Kidney epithelial cell (primary cell): ENCODE results near the gene BMPR1B. TPM values are rescaled to one million over a fixed set of nuclear protein-coding genes. Genes with fewer than 3 reads are reported as not detected.

Experiments
- DNase-seq: peaks from one replicate; pipeline ENCODE4 v3.0.0-alpha.2; 2010; ENCODE audit warnings: low read depth
- H3K27me3 ChIP-seq: 2 replicates; pipeline ENCODE4 v1.6.0; 2011; ENCODE audit warnings: low read length; ENCODE audit not compliant: control insufficient read depth, insufficient read depth
- H3K36me3 ChIP-seq: 2 replicates; pipeline ENCODE4 v1.5.1; 2011; ENCODE audit warnings: low read length; ENCODE audit not compliant: control insufficient read depth, insufficient read depth
- H3K4me3 ChIP-seq: 2 replicates; pipeline ENCODE4 v1.5.1; 2011; ENCODE audit warnings: low read depth, mild to moderate bottlenecking, control low read depth, low read length
- CTCF ChIP-seq: IDR thresholded peaks from 2 replicates; pipeline ENCODE4 v1.5.1; 2011; ENCODE audit warnings: mild to moderate bottlenecking, moderate library complexity, low read length, control low read depth, inconsistent platforms; ENCODE audit not compliant: insufficient read depth, poor library complexity, severe bottlenecking
- total RNA-seq: library from RNA; depleted of rRNA; stranded (reverse); fragments of >200 nt; gene quantifications from 2 replicates; pipeline ENCODE4 v1.2.3, GENCODE V29; 2015

The BMPR1B gene
- total RNA-seq, 1 donor from 2014 or later = 9.2 TPM

GRCh38 chr4:94852616-94853015 lies 94.9 kb downstream of the BMPR1B start:
- no peak for TF ChIP-seq CTCF
- H3K36me3 ChIP-seq = no peaks in the 10 kb centered on the region
- DNase-seq = no peak
- H3K4me3 ChIP-seq = no peak overlapping the region
- H3K27me3 ChIP-seq = no peaks in the 10 kb centered on the region

GRCh38 chr4:94856030-94856429 lies 98.3 kb downstream of the BMPR1B start:
- H3K36me3 ChIP-seq = no peaks in the 10 kb centered on the region
- H3K27me3 ChIP-seq = no peaks in the 10 kb centered on the region
- no peak for TF ChIP-seq CTCF

GRCh38 chr4:94870146-94870545 lies 112.4 kb downstream of the BMPR1B start:
- H3K4me3 ChIP-seq = no peak overlapping the region
- DNase-seq = no peak
- H3K36me3 ChIP-seq = no peaks in the 10 kb centered on the region
- H3K27me3 ChIP-seq = no peaks in the 10 kb centered on the region
- no peak for TF ChIP-seq CTCF

More at GRCh38 chr4:94856030-94856429, 98.3 kb downstream of the BMPR1B start:
- DNase-seq = no peak
- no peak overlapping the region for H3K4me3 ChIP-seq

- DNase-seq = no peak
- Histone ChIP-seq H3K36me3 (no peaks in the 10 kb centered on the region), H3K27me3 (no peaks in the 10 kb centered on the region), H3K4me3 (no peak overlapping the region)
- TF ChIP-seq CTCF = no peak
Observed at GRCh38 chr4:94871644-94872305, 114.0 kb downstream of the BMPR1B start.

- TF ChIP-seq CTCF = no peak
- no peaks in the 10 kb centered on the region for H3K36me3 ChIP-seq
- no peak for DNase-seq
- H3K4me3 ChIP-seq = no peak overlapping the region
- H3K27me3 ChIP-seq = no peaks in the 10 kb centered on the region
Observed at GRCh38 chr4:94877973-94878372, 120.2 kb downstream of the BMPR1B start.

GRCh38 chr4:94880956-94881355 lies 123.2 kb downstream of the BMPR1B start:
- DNase-seq = no peak
- no peak for TF ChIP-seq CTCF

More at GRCh38 chr4:94880956-94881355, 123.2 kb downstream of the BMPR1B start:
- no peaks in the 10 kb centered on the region for H3K27me3 ChIP-seq
- no peaks in the 10 kb centered on the region for H3K36me3 ChIP-seq
- no peak overlapping the region for H3K4me3 ChIP-seq
